Keratinocyte (primary cell): ENCODE data around the gene C12orf60.

ENCODE experiments used
- EZH2 ChIP-seq: IDR thresholded peaks from one replicate; pipeline ENCODE4 v1.6.1; 2012; ENCODE audit warnings: inconsistent platforms, mild to moderate bottlenecking, low read length, moderate library complexity
- TF ChIP-seq, protein P1 (sequence below), 3 experiments: IDR thresholded peaks in 1 of 3; conservative IDR thresholded peaks in 1 of 3; optimal IDR thresholded peaks in 1 of 3; 2 replicates in 2 of 3; 3 replicates in 1 of 3; pipeline versions ENCODE3 to v1.5.1; 2011; ENCODE audit warnings: low read length in 3 of 3, mild to moderate bottlenecking in 3 of 3, moderate library complexity in 2 of 3, control low read depth in 1 of 3, inconsistent platforms in 1 of 3; ENCODE audit not compliant: insufficient read depth in 2 of 3; ENCODE audit errors: extremely low read depth in 1 of 3

DNA sequence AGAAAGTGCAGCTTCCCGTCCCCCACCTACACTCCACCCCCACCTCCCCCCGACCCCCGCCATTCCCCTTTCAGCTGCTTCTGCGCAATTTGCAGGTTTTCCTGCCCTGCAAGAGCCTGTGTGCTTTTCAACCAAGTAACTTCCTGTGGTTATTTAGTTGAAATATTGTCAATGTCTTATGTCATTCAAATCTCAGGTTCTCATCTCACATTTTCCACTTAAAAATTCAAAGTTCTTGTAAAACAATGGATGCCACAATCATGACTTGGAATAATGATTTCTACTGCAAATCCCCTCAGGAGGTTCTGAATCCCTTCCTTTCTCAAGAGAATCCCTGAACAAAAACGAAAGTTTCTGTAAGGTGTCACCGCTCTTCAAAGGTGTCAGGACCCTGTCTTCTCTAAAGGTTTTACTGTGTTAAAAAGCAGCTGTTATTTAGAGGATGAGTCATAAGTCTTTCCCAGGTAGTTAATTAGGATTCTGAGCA lies 31.8 kb upstream of the C12orf60 start:
- TF ChIP-seq, protein P1, sequence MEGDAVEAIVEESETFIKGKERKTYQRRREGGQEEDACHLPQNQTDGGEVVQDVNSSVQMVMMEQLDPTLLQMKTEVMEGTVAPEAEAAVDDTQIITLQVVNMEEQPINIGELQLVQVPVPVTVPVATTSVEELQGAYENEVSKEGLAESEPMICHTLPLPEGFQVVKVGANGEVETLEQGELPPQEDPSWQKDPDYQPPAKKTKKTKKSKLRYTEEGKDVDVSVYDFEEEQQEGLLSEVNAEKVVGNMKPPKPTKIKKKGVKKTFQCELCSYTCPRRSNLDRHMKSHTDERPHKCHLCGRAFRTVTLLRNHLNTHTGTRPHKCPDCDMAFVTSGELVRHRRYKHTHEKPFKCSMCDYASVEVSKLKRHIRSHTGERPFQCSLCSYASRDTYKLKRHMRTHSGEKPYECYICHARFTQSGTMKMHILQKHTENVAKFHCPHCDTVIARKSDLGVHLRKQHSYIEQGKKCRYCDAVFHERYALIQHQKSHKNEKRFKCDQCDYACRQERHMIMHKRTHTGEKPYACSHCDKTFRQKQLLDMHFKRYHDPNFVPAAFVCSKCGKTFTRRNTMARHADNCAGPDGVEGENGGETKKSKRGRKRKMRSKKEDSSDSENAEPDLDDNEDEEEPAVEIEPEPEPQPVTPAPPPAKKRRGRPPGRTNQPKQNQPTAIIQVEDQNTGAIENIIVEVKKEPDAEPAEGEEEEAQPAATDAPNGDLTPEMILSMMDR (optimal IDR thresholded peaks at IDR 0.05 in 1 of 3, IDR thresholded peaks at IDR 0.05 in 1 of 3, conservative IDR thresholded peaks at IDR 0.05 in 1 of 3; ENCODE audit: extremely low read depth in 1 of 3, insufficient read depth in 2 of 3, low read length in 3 of 3) = no peak
- no peak for TF ChIP-seq EZH2
